GM12878 (cell line): ENCODE results near the gene AJM1. TPM values are rescaled to one million over a fixed set of nuclear protein-coding genes. Genes with fewer than 3 reads are reported as not detected.
"Not testable (repeated sequence)": the region's sequence is repeated elsewhere in the genome, so short reads cannot be mapped to it uniquely, and the experiment has no call there.

Experiments
- ATAC-seq: fragments of 200-7000 bp; cut with Tn5 transposase; 3 replicates; pipeline ENCODE4 v1.9.1; 2020; ENCODE audit warnings: mild to moderate bottlenecking, moderate library complexity
- BruUV-seq: library from RNA; stranded (reverse); fragments of 400-500 nt; replicated peaks from 2 replicates; lab custom pipeline; 2021; lab: Mats Ljungman, UMichigan
- CTCF ChIA-PET: fragments of 300-600 bp; sonication (Branson Sonifier 250); formaldehyde crosslinking; extraction: SDS; loops from one replicate; lab custom pipeline; 2021; ENCODE audit warnings: inconsistent platforms; lab: Yijun Ruan, JAX
- POLR2A ChIA-PET: fragments of 350-600 bp; formaldehyde crosslinking; extraction: SDS; loops from one replicate; lab custom pipeline; 2021; ENCODE audit warnings: inconsistent platforms; lab: Charles Lee
- RAD21 ChIA-PET: fragments of 300-600 bp; sonication (Branson Sonifier 250); formaldehyde crosslinking; loops from one replicate; lab custom pipeline; 2023; ENCODE audit warnings: antibody characterized with exemption; ENCODE audit not compliant: unreplicated experiment; lab: Charles Lee
- SMC1A ChIA-PET: fragments of 300-600 bp; sonication (Branson Sonifier 250); formaldehyde crosslinking; loops from one replicate; lab custom pipeline; 2023; ENCODE audit not compliant: unreplicated experiment, uncharacterized antibody; lab: Charles Lee
- DNase-seq: peaks from one replicate; pipeline ENCODE4 v3.0.0-alpha.2; 2011; ENCODE audit warnings: low read depth, low spot score
- FAIRE-seq: peaks from 3 replicates; lab custom pipeline; 2011; peaks lifted over from hg19 to GRCh38; lab: Jason Lieb, UNC
- H2AFZ ChIP-seq: 2 replicates; pipeline ENCODE4 v1.6.0; 2011; ENCODE audit warnings: low read depth, low read length, control low read depth; ENCODE audit not compliant: control insufficient read depth
- H3K27ac ChIP-seq: 2 replicates; pipeline ENCODE4 v1.5.1; 2011; ENCODE audit warnings: control low read depth; ENCODE audit not compliant: control insufficient read depth, insufficient read depth
- H3K27me3 ChIP-seq, 2 experiments: replicated peaks in 1 of 2; 2 replicates each; pipeline versions ENCODE4 v1.6.0 to v1.6.1; 2011; ENCODE audit warnings: low read length in 1 of 2; ENCODE audit not compliant: control insufficient read depth in 2 of 2, insufficient read depth in 2 of 2
- H3K36me3 ChIP-seq, 2 experiments: 2 replicates each; pipeline ENCODE4 v1.5.1; 2011; ENCODE audit warnings: low read length in 1 of 2; ENCODE audit not compliant: control insufficient read depth in 2 of 2, insufficient read depth in 2 of 2
- H3K4me1 ChIP-seq: 2 replicates; pipeline ENCODE4 v1.6.1; 2011; ENCODE audit warnings: mild to moderate bottlenecking, low read length, moderate library complexity, mixed read lengths; ENCODE audit not compliant: control insufficient read depth, insufficient read depth
- H3K4me2 ChIP-seq: 2 replicates; pipeline ENCODE4 v1.6.0; 2011; ENCODE audit warnings: control low read depth; ENCODE audit not compliant: control insufficient read depth, insufficient read depth
- H3K4me3 ChIP-seq: fragments of 200-600 bp; sonication (generic); 2 replicates; pipeline ENCODE4 v1.5.1; 2016
- H3K79me2 ChIP-seq: 2 replicates; pipeline ENCODE4 v1.6.0; 2011; ENCODE audit warnings: low read length; ENCODE audit not compliant: control insufficient read depth, insufficient read depth
- H3K9ac ChIP-seq: 2 replicates; pipeline ENCODE4 v1.8.0; 2011; ENCODE audit warnings: low read length, control low read depth, mixed read lengths; ENCODE audit not compliant: control insufficient read depth, insufficient read depth
- H3K9me3 ChIP-seq: replicated peaks from 3 replicates; pipeline ENCODE4 v1.5.1; 2011; ENCODE audit warnings: mild to moderate bottlenecking, low read length; ENCODE audit not compliant: control insufficient read depth, insufficient read depth
- H4K20me1 ChIP-seq: 2 replicates; pipeline ENCODE4 v1.6.0; 2011; ENCODE audit not compliant: control insufficient read depth, insufficient read depth
- ASH2L ChIP-seq: fragments of 300-600, 200-600 bp; sonication (generic); IDR thresholded peaks from 2 replicates; pipeline ENCODE4 v1.6.1; 2017; ENCODE audit warnings: low read depth, mild to moderate bottlenecking, borderline replicate concordance
- CHD2 ChIP-seq: IDR thresholded peaks from 2 replicates; pipeline ENCODE4 v1.6.1; 2011; ENCODE audit warnings: low read depth, low read length, improper control_type of control experiment, borderline replicate concordance
- FOS ChIP-seq: IDR thresholded peaks from 3 replicates; pipeline ENCODE4 v1.6.1; 2011; ENCODE audit warnings: borderline replicate concordance; ENCODE audit not compliant: insufficient read length; ENCODE audit errors: extremely low read depth
- NFXL1 ChIP-seq: fragments of 450-650 bp; IDR thresholded peaks from 2 replicates; pipeline ENCODE4 v1.6.1; 2017; ENCODE audit warnings: antibody characterized with exemption, mild to moderate bottlenecking, borderline replicate concordance
- POLR2AphosphoS2 ChIP-seq: IDR thresholded peaks from 2 replicates; pipeline ENCODE4 v1.6.1; 2011; ENCODE audit warnings: low read depth, mild to moderate bottlenecking, low read length, improper control_type of control experiment, moderate library complexity
- SMARCA5 ChIP-seq: fragments of 450-650 bp; IDR thresholded peaks from 2 replicates; pipeline ENCODE4 v1.6.1; 2017; ENCODE audit warnings: mild to moderate bottlenecking
- TBL1XR1 ChIP-seq: IDR thresholded peaks from 2 replicates; pipeline ENCODE4 v1.6.1; 2012; ENCODE audit warnings: low read depth, low read length, improper control_type of control experiment
- WGBS: methylation state at CpG from one replicate; pipeline ENCODE4 v1.1.6; 2016; ENCODE audit warnings: low lambda C conversion rate; ENCODE audit not compliant: insufficient replicate concordance, insufficient coverage; ENCODE audit errors: missing lambda C conversion rate; 5-methylcytosine and 5-hydroxymethylcytosine counted together
- in situ Hi-C: fragments of 300-500 bp; cut with MboI; formaldehyde crosslinking; loops from 9 replicates; pipeline ENCODE4 v1.14.3; 2018; ENCODE audit warnings: mixed read lengths
- intact Hi-C: fragments of 100-400 bp; cut with micrococcal nuclease; formaldehyde crosslinking; loops from one replicate; pipeline ENCODE4 v1.14.2; 2022; ENCODE audit not compliant: unreplicated experiment
- polyA plus RNA-seq, 11 experiments: library from polyadenylated mRNA; depleted of rRNA in 4 of 11; unstranded in 6 of 11; stranded (reverse) in 5 of 11; fragments of >200 nt; fragmentation: Nextera tagmentation in 4 of 11; fragmentation: Illumina TruSeq in 1 of 11; extraction: Ambion mirVana in 4 of 11; extraction: Trizol in 1 of 11; gene quantifications; 1 replicate in 1 of 11; 2 replicates in 10 of 11; pipeline versions ENCODE4 v1.2.1 to v1.2.3, GENCODE V29; 2011 to 2016; ENCODE audit warnings: inconsistent platforms in 2 of 11, missing spikeins in 2 of 11, low read depth in 1 of 11
- total RNA-seq, 4 experiments: library from RNA; depleted of rRNA in 3 of 4; stranded (reverse); fragments of >200 nt in 3 of 4; fragmentation: Illumina TruSeq in 1 of 4; extraction: Trizol in 1 of 4; gene quantifications; 2 replicates each; pipeline versions ENCODE4 v1.2.1 to v1.2.3, GENCODE V29; 2013 to 2021
- TF ChIP-seq, protein P1 (sequence below): fragments of 150-350 bp; IDR thresholded peaks from 2 replicates; pipeline ENCODE4 v1.6.1; 2014; ENCODE audit warnings: mild to moderate bottlenecking, low read depth, low read length
- TF ChIP-seq, protein P2 (sequence below): fragments of 450-650 bp; IDR thresholded peaks from 2 replicates; pipeline ENCODE4 v1.6.1; 2016; ENCODE audit warnings: mild to moderate bottlenecking, moderate library complexity, borderline replicate concordance
- TF ChIP-seq, protein P3 (sequence below): fragments of 450-650 bp; IDR thresholded peaks from 2 replicates; pipeline ENCODE4 v1.6.1; 2016; ENCODE audit warnings: mild to moderate bottlenecking

Gene AJM1
- total and polyA plus RNA-seq, 10 of the 15 experiments (the other 5 are each of a cell fraction or from before 2014, with no cell fraction given): 0.06 to 2.5 (median 1.0) TPM; not detected in 2

GRCh38 chr9:136837146-136837855 is 5.0 kb upstream of the AJM1 start:
- Histone ChIP-seq H3K9me3 (no peaks in the 10 kb centered on the region), H3K27me3 (no peaks in the 10 kb centered on the region), H3K4me1 (no peaks in the 10 kb centered on the region), H3K9ac (no peak overlapping the region), H4K20me1 (no peaks in the 10 kb centered on the region), H3K27ac (no peak overlapping the region), H3K36me3 (no peaks in the 10 kb centered on the region), H3K4me3 (no peak overlapping the region), H2AFZ (no peak overlapping the region), H3K4me2 (no peak overlapping the region), H3K79me2 (no peaks in the 10 kb centered on the region)
- ChIA-PET RAD21 (no interaction called here), SMC1A (no interaction called here), POLR2A (no interaction called here), CTCF (no interaction called here)
- in situ Hi-C loops (no loop called here), intact Hi-C loops (no loop called here)
- TF ChIP-seq, protein P1, sequence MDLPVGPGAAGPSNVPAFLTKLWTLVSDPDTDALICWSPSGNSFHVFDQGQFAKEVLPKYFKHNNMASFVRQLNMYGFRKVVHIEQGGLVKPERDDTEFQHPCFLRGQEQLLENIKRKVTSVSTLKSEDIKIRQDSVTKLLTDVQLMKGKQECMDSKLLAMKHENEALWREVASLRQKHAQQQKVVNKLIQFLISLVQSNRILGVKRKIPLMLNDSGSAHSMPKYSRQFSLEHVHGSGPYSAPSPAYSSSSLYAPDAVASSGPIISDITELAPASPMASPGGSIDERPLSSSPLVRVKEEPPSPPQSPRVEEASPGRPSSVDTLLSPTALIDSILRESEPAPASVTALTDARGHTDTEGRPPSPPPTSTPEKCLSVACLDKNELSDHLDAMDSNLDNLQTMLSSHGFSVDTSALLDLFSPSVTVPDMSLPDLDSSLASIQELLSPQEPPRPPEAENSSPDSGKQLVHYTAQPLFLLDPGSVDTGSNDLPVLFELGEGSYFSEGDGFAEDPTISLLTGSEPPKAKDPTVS: no peak
- TF ChIP-seq, protein P2, sequence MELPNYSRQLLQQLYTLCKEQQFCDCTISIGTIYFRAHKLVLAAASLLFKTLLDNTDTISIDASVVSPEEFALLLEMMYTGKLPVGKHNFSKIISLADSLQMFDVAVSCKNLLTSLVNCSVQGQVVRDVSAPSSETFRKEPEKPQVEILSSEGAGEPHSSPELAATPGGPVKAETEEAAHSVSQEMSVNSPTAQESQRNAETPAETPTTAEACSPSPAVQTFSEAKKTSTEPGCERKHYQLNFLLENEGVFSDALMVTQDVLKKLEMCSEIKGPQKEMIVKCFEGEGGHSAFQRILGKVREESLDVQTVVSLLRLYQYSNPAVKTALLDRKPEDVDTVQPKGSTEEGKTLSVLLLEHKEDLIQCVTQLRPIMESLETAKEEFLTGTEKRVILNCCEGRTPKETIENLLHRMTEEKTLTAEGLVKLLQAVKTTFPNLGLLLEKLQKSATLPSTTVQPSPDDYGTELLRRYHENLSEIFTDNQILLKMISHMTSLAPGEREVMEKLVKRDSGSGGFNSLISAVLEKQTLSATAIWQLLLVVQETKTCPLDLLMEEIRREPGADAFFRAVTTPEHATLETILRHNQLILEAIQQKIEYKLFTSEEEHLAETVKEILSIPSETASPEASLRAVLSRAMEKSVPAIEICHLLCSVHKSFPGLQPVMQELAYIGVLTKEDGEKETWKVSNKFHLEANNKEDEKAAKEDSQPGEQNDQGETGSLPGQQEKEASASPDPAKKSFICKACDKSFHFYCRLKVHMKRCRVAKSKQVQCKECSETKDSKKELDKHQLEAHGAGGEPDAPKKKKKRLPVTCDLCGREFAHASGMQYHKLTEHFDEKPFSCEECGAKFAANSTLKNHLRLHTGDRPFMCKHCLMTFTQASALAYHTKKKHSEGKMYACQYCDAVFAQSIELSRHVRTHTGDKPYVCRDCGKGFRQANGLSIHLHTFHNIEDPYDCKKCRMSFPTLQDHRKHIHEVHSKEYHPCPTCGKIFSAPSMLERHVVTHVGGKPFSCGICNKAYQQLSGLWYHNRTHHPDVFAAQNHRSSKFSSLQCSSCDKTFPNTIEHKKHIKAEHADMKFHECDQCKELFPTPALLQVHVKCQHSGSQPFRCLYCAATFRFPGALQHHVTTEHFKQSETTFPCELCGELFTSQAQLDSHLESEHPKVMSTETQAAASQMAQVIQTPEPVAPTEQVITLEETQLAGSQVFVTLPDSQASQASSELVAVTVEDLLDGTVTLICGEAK: no peak
- TF ChIP-seq SMARCA5 (no peak), FOS (no peak), NFXL1 (no peak), ASH2L (no peak), POLR2AphosphoS2 (no peak), CHD2 (no peak), TBL1XR1 (no peak)
- TF ChIP-seq, protein P3, sequence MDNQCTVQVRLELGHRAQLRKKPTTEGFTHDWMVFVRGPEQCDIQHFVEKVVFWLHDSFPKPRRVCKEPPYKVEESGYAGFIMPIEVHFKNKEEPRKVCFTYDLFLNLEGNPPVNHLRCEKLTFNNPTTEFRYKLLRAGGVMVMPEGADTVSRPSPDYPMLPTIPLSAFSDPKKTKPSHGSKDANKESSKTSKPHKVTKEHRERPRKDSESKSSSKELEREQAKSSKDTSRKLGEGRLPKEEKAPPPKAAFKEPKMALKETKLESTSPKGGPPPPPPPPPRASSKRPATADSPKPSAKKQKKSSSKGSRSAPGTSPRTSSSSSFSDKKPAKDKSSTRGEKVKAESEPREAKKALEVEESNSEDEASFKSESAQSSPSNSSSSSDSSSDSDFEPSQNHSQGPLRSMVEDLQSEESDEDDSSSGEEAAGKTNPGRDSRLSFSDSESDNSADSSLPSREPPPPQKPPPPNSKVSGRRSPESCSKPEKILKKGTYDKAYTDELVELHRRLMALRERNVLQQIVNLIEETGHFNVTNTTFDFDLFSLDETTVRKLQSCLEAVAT: no peak
- no peak for FAIRE-seq
- ATAC-seq: no peak
- no TSS peak for BruUV-seq
- 97% methylated on average over 18 of the region's 27 CpGs for WGBS
- DNase-seq: no peak

- DNase-seq, CTCF ChIA-PET, H3K79me2 ChIP-seq, in situ Hi-C loops, H3K36me3 ChIP-seq, H3K4me3 ChIP-seq, H3K9ac ChIP-seq, H3K27me3 ChIP-seq, FAIRE-seq, H3K4me1 ChIP-seq, SMC1A ChIA-PET, BruUV-seq, RAD21 ChIA-PET, ATAC-seq, intact Hi-C loops, H4K20me1 ChIP-seq, H3K27ac ChIP-seq, H3K9me3 ChIP-seq, H3K4me2 ChIP-seq, H2AFZ ChIP-seq, POLR2A ChIA-PET: not testable (repeated sequence)
- WGBS: 92% methylated on average over 13 of the region's 15 CpGs
Measured at GRCh38 chr9:136837856-136838277, 4.4 kb upstream of the AJM1 start.
